ENCODE measurements around the gene HS3ST3B1. TPM values are rescaled to one million over a fixed set of nuclear protein-coding genes. Genes with fewer than 3 reads are reported as not detected.

Gene HS3ST3B1
- total and polyA plus RNA-seq, 2 experiments from 2014 or later, result 8.1 to 17.7 TPM

DNA sequence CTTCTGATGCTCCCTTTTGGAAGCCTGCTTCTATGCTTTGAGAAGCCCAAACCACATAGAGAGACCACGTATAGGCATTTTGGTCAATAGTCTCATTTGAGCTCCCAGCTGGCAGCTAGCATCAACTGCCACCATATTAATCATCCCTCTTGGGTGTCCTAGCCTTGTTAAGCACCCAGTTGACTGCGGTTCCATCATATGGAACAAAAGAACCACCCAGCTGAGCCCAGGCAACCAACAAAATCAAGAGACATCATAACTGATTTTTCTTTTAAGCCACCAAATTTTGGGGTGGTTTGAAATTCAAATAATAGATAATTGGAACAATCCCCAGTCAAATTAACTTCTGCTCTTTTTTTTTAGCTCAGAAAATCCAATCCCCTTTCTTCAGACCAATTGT, 53.9 kb downstream of the HS3ST3B1 start:
- H3K27ac Mint-ChIP-seq, result no peak overlapping the region
- Histone ChIP-seq H3K4me3 (no peak overlapping the region), H3K4me2 (peak overlapping the region; percentile 1; the same call in 1 of the 2 replicates), H3K79me2 (replicated peaks; ENCODE audit: insufficient read depth) (no peaks in the 10 kb centered on the region), H3K36me3 (ENCODE audit: insufficient read depth) (no peaks in the 10 kb centered on the region), H3K4me1 (ENCODE audit: insufficient read depth) (peaks cover 32% of the 10 kb centered on the region), H3K9me2 (ENCODE audit: insufficient read depth) (peaks cover 19% of the 10 kb centered on the region), H3K27me3 (ENCODE audit: insufficient read depth) (no peaks in the 10 kb centered on the region), H3F3A (replicated peaks; ENCODE audit: low read depth) (no peaks in the 10 kb centered on the region; the same call in 1 of the 2 replicates), H2AFZ (no peak overlapping the region), H3K27ac (ENCODE audit: low read depth) (peak overlapping the region; percentile 85), H4K20me1 (replicated peaks; ENCODE audit: insufficient read depth) (no peaks in the 10 kb centered on the region)
- H3K36me3 Mint-ChIP-seq (ENCODE audit: low read depth), result no peaks in the 10 kb centered on the region
- ATAC-seq (no peak), DNase-seq (ENCODE audit: low spot score) (no peak)
- TF ChIP-seq JUNB (IDR thresholded peaks at IDR 0.05; ENCODE audit: unreplicated experiment) (no peak), ZNF331 (CRISPR knock-in tag; IDR thresholded peaks at IDR 0.05; ENCODE audit: low read depth) (peak; percentile 82)
- H3K9me3 Mint-ChIP-seq, result no peaks in the 10 kb centered on the region
- H3K4me1 Mint-ChIP-seq, result peaks cover 9% of the 10 kb centered on the region
- no peak overlapping the region for H3K4me3 Mint-ChIP-seq
- peaks cover 3% of the 10 kb centered on the region for H3K27me3 Mint-ChIP-seq (ENCODE audit: insufficient read depth, low read depth, poor library complexity)

DNA sequence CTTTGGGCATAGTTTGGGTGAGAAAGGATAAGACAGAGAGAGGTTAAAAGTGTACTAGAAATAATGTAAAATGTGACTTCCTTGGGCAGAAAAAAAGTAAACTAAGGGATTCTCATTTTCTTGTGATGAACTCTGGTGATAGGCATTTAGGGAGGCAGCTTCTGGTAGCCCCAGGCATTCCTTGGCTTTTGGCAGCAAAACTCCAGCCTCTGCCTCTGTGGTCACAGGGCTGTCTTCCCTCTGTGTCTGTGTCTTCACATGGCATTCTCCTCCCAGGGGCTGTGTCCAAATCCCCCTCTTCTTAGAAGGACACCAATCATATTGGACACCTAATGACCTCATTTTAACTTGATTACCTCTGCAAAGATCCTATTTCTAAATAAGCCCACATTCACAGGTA, 54.7 kb downstream of the HS3ST3B1 start:
- Histone ChIP-seq H3K27ac (ENCODE audit: low read depth) (peak overlapping the region; percentile 85), H3K4me2 (peak overlapping the region; percentile 3; the same call in 1 of the 2 replicates), H3K4me3 (no peak overlapping the region), H3K4me1 (ENCODE audit: insufficient read depth) (peaks cover 32% of the 10 kb centered on the region), H3K27me3 (ENCODE audit: insufficient read depth) (no peaks in the 10 kb centered on the region), H4K20me1 (replicated peaks; ENCODE audit: insufficient read depth) (no peaks in the 10 kb centered on the region), H3K36me3 (ENCODE audit: insufficient read depth) (no peaks in the 10 kb centered on the region), H3K79me2 (replicated peaks; ENCODE audit: insufficient read depth) (no peaks in the 10 kb centered on the region), H3K9me2 (ENCODE audit: insufficient read depth) (peaks cover 19% of the 10 kb centered on the region), H3F3A (replicated peaks; ENCODE audit: low read depth) (no peaks in the 10 kb centered on the region; the same call in 1 of the 2 replicates), H2AFZ (no peak overlapping the region)
- Mint-ChIP-seq H3K9me3 (no peaks in the 10 kb centered on the region), H3K4me1 (peaks cover 9% of the 10 kb centered on the region), H3K27me3 (ENCODE audit: insufficient read depth, low read depth, poor library complexity) (peaks cover 3% of the 10 kb centered on the region), H3K36me3 (ENCODE audit: low read depth) (no peaks in the 10 kb centered on the region), H3K4me3 (no peak overlapping the region), H3K27ac (no peak overlapping the region)
- DNase-seq (ENCODE audit: low spot score) (no peak), ATAC-seq (peak; percentile 48)
- TF ChIP-seq, protein P1, sequence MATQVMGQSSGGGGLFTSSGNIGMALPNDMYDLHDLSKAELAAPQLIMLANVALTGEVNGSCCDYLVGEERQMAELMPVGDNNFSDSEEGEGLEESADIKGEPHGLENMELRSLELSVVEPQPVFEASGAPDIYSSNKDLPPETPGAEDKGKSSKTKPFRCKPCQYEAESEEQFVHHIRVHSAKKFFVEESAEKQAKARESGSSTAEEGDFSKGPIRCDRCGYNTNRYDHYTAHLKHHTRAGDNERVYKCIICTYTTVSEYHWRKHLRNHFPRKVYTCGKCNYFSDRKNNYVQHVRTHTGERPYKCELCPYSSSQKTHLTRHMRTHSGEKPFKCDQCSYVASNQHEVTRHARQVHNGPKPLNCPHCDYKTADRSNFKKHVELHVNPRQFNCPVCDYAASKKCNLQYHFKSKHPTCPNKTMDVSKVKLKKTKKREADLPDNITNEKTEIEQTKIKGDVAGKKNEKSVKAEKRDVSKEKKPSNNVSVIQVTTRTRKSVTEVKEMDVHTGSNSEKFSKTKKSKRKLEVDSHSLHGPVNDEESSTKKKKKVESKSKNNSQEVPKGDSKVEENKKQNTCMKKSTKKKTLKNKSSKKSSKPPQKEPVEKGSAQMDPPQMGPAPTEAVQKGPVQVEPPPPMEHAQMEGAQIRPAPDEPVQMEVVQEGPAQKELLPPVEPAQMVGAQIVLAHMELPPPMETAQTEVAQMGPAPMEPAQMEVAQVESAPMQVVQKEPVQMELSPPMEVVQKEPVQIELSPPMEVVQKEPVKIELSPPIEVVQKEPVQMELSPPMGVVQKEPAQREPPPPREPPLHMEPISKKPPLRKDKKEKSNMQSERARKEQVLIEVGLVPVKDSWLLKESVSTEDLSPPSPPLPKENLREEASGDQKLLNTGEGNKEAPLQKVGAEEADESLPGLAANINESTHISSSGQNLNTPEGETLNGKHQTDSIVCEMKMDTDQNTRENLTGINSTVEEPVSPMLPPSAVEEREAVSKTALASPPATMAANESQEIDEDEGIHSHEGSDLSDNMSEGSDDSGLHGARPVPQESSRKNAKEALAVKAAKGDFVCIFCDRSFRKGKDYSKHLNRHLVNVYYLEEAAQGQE (IDR thresholded peaks at IDR 0.05; ENCODE audit: unreplicated experiment), result no peak
- TF ChIP-seq EZH2 (IDR thresholded peaks at IDR 0.05; ENCODE audit: low read depth, unreplicated experiment), result no peak
- TF ChIP-seq CREB1 (CRISPR knock-in tag; IDR thresholded peaks at IDR 0.05; ENCODE audit: low read depth), result no peak
- TF ChIP-seq, protein P2, sequence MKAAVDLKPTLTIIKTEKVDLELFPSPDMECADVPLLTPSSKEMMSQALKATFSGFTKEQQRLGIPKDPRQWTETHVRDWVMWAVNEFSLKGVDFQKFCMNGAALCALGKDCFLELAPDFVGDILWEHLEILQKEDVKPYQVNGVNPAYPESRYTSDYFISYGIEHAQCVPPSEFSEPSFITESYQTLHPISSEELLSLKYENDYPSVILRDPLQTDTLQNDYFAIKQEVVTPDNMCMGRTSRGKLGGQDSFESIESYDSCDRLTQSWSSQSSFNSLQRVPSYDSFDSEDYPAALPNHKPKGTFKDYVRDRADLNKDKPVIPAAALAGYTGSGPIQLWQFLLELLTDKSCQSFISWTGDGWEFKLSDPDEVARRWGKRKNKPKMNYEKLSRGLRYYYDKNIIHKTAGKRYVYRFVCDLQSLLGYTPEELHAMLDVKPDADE (IDR thresholded peaks at IDR 0.05), result no peak
- TF ChIP-seq, protein P3, sequence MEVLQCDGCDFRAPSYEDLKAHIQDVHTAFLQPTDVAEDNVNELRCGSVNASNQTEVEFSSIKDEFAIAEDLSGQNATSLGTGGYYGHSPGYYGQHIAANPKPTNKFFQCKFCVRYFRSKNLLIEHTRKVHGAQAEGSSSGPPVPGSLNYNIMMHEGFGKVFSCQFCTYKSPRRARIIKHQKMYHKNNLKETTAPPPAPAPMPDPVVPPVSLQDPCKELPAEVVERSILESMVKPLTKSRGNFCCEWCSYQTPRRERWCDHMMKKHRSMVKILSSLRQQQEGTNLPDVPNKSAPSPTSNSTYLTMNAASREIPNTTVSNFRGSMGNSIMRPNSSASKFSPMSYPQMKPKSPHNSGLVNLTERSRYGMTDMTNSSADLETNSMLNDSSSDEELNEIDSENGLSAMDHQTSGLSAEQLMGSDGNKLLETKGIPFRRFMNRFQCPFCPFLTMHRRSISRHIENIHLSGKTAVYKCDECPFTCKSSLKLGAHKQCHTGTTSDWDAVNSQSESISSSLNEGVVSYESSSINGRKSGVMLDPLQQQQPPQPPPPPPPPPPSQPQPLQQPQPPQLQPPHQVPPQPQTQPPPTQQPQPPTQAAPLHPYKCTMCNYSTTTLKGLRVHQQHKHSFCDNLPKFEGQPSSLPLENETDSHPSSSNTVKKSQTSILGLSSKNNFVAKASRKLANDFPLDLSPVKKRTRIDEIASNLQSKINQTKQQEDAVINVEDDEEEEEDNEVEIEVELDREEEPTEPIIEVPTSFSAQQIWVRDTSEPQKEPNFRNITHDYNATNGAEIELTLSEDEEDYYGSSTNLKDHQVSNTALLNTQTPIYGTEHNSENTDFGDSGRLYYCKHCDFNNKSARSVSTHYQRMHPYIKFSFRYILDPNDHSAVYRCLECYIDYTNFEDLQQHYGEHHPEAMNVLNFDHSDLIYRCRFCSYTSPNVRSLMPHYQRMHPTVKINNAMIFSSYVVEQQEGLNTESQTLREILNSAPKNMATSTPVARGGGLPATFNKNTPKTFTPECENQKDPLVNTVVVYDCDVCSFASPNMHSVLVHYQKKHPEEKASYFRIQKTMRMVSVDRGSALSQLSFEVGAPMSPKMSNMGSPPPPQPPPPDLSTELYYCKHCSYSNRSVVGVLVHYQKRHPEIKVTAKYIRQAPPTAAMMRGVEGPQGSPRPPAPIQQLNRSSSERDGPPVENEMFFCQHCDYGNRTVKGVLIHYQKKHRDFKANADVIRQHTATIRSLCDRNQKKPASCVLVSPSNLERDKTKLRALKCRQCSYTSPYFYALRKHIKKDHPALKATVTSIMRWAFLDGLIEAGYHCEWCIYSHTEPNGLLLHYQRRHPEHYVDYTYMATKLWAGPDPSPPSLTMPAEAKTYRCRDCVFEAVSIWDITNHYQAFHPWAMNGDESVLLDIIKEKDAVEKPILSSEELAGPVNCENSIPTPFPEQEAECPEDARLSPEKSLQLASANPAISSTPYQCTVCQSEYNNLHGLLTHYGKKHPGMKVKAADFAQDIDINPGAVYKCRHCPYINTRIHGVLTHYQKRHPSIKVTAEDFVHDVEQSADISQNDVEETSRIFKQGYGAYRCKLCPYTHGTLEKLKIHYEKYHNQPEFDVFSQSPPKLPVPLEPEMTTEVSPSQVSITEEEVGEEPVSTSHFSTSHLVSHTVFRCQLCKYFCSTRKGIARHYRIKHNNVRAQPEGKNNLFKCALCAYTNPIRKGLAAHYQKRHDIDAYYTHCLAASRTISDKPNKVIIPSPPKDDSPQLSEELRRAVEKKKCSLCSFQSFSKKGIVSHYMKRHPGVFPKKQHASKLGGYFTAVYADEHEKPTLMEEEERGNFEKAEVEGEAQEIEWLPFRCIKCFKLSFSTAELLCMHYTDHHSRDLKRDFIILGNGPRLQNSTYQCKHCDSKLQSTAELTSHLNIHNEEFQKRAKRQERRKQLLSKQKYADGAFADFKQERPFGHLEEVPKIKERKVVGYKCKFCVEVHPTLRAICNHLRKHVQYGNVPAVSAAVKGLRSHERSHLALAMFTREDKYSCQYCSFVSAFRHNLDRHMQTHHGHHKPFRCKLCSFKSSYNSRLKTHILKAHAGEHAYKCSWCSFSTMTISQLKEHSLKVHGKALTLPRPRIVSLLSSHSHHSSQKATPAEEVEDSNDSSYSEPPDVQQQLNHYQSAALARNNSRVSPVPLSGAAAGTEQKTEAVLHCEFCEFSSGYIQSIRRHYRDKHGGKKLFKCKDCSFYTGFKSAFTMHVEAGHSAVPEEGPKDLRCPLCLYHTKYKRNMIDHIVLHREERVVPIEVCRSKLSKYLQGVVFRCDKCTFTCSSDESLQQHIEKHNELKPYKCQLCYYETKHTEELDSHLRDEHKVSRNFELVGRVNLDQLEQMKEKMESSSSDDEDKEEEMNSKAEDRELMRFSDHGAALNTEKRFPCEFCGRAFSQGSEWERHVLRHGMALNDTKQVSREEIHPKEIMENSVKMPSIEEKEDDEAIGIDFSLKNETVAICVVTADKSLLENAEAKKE (CRISPR knock-in tag; IDR thresholded peaks at IDR 0.05), result no peak
- TF ChIP-seq ZNF114 (CRISPR knock-in tag; IDR thresholded peaks at IDR 0.05), result no peak
- TF ChIP-seq, protein P4, sequence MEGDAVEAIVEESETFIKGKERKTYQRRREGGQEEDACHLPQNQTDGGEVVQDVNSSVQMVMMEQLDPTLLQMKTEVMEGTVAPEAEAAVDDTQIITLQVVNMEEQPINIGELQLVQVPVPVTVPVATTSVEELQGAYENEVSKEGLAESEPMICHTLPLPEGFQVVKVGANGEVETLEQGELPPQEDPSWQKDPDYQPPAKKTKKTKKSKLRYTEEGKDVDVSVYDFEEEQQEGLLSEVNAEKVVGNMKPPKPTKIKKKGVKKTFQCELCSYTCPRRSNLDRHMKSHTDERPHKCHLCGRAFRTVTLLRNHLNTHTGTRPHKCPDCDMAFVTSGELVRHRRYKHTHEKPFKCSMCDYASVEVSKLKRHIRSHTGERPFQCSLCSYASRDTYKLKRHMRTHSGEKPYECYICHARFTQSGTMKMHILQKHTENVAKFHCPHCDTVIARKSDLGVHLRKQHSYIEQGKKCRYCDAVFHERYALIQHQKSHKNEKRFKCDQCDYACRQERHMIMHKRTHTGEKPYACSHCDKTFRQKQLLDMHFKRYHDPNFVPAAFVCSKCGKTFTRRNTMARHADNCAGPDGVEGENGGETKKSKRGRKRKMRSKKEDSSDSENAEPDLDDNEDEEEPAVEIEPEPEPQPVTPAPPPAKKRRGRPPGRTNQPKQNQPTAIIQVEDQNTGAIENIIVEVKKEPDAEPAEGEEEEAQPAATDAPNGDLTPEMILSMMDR (conservative IDR thresholded peaks at IDR 0.05; ENCODE audit: low read depth in 2 of 2), result no peak
